ENCODE data around the gene SDC1.

GRCh38 chr2:20186855-20187187, 38.1 kb downstream of the SDC1 start:
- TF ChIP-seq FOXJ3 (CRISPR knock-in tag; IDR thresholded peaks at IDR 0.05) (no peak), MXI1 (IDR thresholded peaks at IDR 0.05; ENCODE audit: low read depth, low read length) (no peak), TAF1 (IDR thresholded peaks at IDR 0.05; ENCODE audit: borderline replicate concordance, low read depth, low read length) (no peak), CTCF (IDR thresholded peaks at IDR 0.05) (no peak), POLR2AphosphoS5 (IDR thresholded peaks at IDR 0.05; ENCODE audit: low read depth, low read length) (no peak), FOSL2 (IDR thresholded peaks at IDR 0.05; ENCODE audit: borderline replicate concordance, low read depth) (no peak), JUND (IDR thresholded peaks at IDR 0.05) (no peak), RAD21 (IDR thresholded peaks at IDR 0.05; ENCODE audit: low read length) (no peak), EZH2phosphoT487 (IDR thresholded peaks at IDR 0.05; ENCODE audit: borderline replicate concordance, low read depth) (no peak)
